ENCODE data around the gene CENPB.

The CENPB gene

GRCh38 chr20:3784863-3785239 lies 1.7 kb downstream of the CENPB start:
- H3K4me3 ChIP-seq (ENCODE audit: low read depth, low read length) = no peak overlapping the region
- TF ChIP-seq CTCF (IDR thresholded peaks at IDR 0.05) = no peak
- peak overlapping the region; percentile 72 for H3K4me2 ChIP-seq (ENCODE audit: low read length)
- H2AFZ ChIP-seq = no peak overlapping the region
- H3K27ac ChIP-seq = no peak overlapping the region
- H3K9me3 ChIP-seq (ENCODE audit: control insufficient read depth, low read length) = no peaks in the 10 kb centered on the region
- no peak overlapping the region for H3K9ac ChIP-seq
- H3K79me2 ChIP-seq = peaks cover 4% of the 10 kb centered on the region
- H3K36me3 ChIP-seq (ENCODE audit: control insufficient read depth, insufficient read depth, low read length) = no peaks in the 10 kb centered on the region
- no peaks in the 10 kb centered on the region for H3K27me3 ChIP-seq (ENCODE audit: control insufficient read depth, insufficient read depth, low read length)
- H3K4me1 ChIP-seq = peaks cover 31% of the 10 kb centered on the region

- Histone ChIP-seq H3K9me3 (ENCODE audit: control insufficient read depth, low read length) (no peaks in the 10 kb centered on the region), H3K27me3 (ENCODE audit: control insufficient read depth, insufficient read depth, low read length) (no peaks in the 10 kb centered on the region), H3K4me1 (peaks cover 31% of the 10 kb centered on the region), H3K27ac (no peak overlapping the region), H2AFZ (no peak overlapping the region), H3K4me2 (ENCODE audit: low read length) (peak overlapping the region; percentile 72), H3K36me3 (ENCODE audit: control insufficient read depth, insufficient read depth, low read length) (no peaks in the 10 kb centered on the region), H3K79me2 (peaks cover 4% of the 10 kb centered on the region), H3K4me3 (ENCODE audit: low read depth, low read length) (no peak overlapping the region), H3K9ac (no peak overlapping the region)
- no peak for TF ChIP-seq CTCF (IDR thresholded peaks at IDR 0.05)
Measured at GRCh38 chr20:3784216-3784853, 2.2 kb downstream of the CENPB start.

GRCh38 chr20:3783511-3784195 lies 2.9 kb downstream of the CENPB start:
- Histone ChIP-seq H3K27ac (peak overlapping the region; percentile 5), H3K4me1 (peaks cover 31% of the 10 kb centered on the region), H3K36me3 (ENCODE audit: control insufficient read depth, insufficient read depth, low read length) (no peaks in the 10 kb centered on the region), H3K9ac (no peak overlapping the region), H3K4me3 (ENCODE audit: low read depth, low read length) (no peak overlapping the region), H3K79me2 (peaks cover 4% of the 10 kb centered on the region), H2AFZ (no peak overlapping the region), H3K9me3 (ENCODE audit: control insufficient read depth, low read length) (no peaks in the 10 kb centered on the region), H3K4me2 (ENCODE audit: low read length) (no peak overlapping the region), H3K27me3 (ENCODE audit: control insufficient read depth, insufficient read depth, low read length) (no peaks in the 10 kb centered on the region)
- TF ChIP-seq CTCF (IDR thresholded peaks at IDR 0.05) = no peak

- Histone ChIP-seq H3K9me3 (ENCODE audit: control insufficient read depth, low read length) (no peaks in the 10 kb centered on the region), H3K79me2 (peaks cover 4% of the 10 kb centered on the region), H3K4me1 (peaks cover 35% of the 10 kb centered on the region), H3K4me3 (ENCODE audit: low read depth, low read length) (no peak overlapping the region), H3K4me2 (ENCODE audit: low read length) (no peak overlapping the region), H3K27ac (peak overlapping the region; percentile 5), H3K27me3 (ENCODE audit: control insufficient read depth, insufficient read depth, low read length) (no peaks in the 10 kb centered on the region), H3K36me3 (ENCODE audit: control insufficient read depth, insufficient read depth, low read length) (no peaks in the 10 kb centered on the region), H3K9ac (no peak overlapping the region), H2AFZ (no peak overlapping the region)
- no peak for TF ChIP-seq CTCF (IDR thresholded peaks at IDR 0.05)
Measured at GRCh38 chr20:3783068-3783489, 3.5 kb downstream of the CENPB start.

- H3K4me2 ChIP-seq (ENCODE audit: low read length) = no peak overlapping the region
- H3K79me2 ChIP-seq = peaks cover 1% of the 10 kb centered on the region
Measured at GRCh38 chr20:3782597-3782996, 3.9 kb downstream of the CENPB start.

More at GRCh38 chr20:3782597-3782996, 3.9 kb downstream of the CENPB start:
- Histone ChIP-seq H2AFZ (no peak overlapping the region), H3K4me1 (peaks cover 30% of the 10 kb centered on the region), H3K27ac (peak overlapping the region; percentile 5), H3K9ac (no peak overlapping the region), H3K27me3 (ENCODE audit: control insufficient read depth, insufficient read depth, low read length) (no peaks in the 10 kb centered on the region), H3K4me3 (ENCODE audit: low read depth, low read length) (no peak overlapping the region), H3K36me3 (ENCODE audit: control insufficient read depth, insufficient read depth, low read length) (no peaks in the 10 kb centered on the region), H3K9me3 (ENCODE audit: control insufficient read depth, low read length) (no peaks in the 10 kb centered on the region)
- TF ChIP-seq CTCF (IDR thresholded peaks at IDR 0.05) = no peak
